Astrocyte of the spinal cord (primary cell): ENCODE measurements around the gene MPDU1.

Experiments
- DNase-seq: peaks from one replicate; pipeline ENCODE4 v3.0.0; 2011; ENCODE audit warnings: low read depth, low spot score
- H3K4me3 ChIP-seq: 2 replicates; pipeline ENCODE4 v1.5.1; 2011; ENCODE audit warnings: low read depth, mild to moderate bottlenecking, low read length, moderate library complexity
- in situ Hi-C: cut with HindIII; loops from 2 replicates; pipeline ENCODE4 v1.10.0; 2017; ENCODE audit warnings: low sequenced_read_pairs
- TF ChIP-seq, protein P1 (sequence below): IDR thresholded peaks from 2 replicates; pipeline ENCODE4 v1.5.1; 2012; ENCODE audit warnings: low read depth, mild to moderate bottlenecking, low read length, inconsistent platforms

Gene MPDU1

GRCh38 chr17:7549401-7550055 lies 34.1 kb upstream of the MPDU1 start:
- in situ Hi-C loops = no loop called here
- DNase-seq = no peak
- H3K4me3 ChIP-seq = peak overlapping the region; percentile 57
- TF ChIP-seq, protein P1, sequence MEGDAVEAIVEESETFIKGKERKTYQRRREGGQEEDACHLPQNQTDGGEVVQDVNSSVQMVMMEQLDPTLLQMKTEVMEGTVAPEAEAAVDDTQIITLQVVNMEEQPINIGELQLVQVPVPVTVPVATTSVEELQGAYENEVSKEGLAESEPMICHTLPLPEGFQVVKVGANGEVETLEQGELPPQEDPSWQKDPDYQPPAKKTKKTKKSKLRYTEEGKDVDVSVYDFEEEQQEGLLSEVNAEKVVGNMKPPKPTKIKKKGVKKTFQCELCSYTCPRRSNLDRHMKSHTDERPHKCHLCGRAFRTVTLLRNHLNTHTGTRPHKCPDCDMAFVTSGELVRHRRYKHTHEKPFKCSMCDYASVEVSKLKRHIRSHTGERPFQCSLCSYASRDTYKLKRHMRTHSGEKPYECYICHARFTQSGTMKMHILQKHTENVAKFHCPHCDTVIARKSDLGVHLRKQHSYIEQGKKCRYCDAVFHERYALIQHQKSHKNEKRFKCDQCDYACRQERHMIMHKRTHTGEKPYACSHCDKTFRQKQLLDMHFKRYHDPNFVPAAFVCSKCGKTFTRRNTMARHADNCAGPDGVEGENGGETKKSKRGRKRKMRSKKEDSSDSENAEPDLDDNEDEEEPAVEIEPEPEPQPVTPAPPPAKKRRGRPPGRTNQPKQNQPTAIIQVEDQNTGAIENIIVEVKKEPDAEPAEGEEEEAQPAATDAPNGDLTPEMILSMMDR = no peak

GRCh38 chr17:7550344-7550743 lies 33.3 kb upstream of the MPDU1 start:
- DNase-seq = no peak
- in situ Hi-C loops = no loop called here
- TF ChIP-seq, protein P1 = no peak
- no peak overlapping the region for H3K4me3 ChIP-seq

- H3K4me3 ChIP-seq = no peak overlapping the region
- TF ChIP-seq, protein P1 = no peak
- in situ Hi-C loops = no loop called here
- no peak for DNase-seq
These were observed 32.3 kb upstream of the MPDU1 start for GRCh38 chr17:7551396-7551795.

GRCh38 chr17:7552621-7553051 lies 31.0 kb upstream of the MPDU1 start:
- in situ Hi-C loops = no loop called here
- no peak overlapping the region for H3K4me3 ChIP-seq
- no peak for DNase-seq
- TF ChIP-seq, protein P1 = no peak

DNA sequence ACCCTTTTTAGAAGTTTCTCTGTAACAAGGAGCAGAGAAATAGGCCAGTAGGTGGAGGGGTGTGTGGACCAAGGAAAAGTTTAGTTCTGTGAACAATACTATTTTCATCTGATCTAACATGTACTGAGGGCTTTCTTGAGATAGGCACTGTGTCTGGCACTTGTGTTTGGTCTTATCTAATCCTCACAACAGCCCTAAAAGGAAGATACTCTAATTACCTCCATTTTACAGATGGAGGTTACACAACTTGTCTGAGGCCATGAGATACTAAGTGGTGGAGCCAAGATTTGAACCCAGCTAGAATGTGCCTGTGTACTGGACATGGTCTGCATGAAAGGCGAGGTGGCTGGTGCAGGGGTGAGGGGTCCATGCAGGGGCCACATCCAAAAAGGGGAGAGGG lies 30.3 kb upstream of the MPDU1 start:
- TF ChIP-seq, protein P1 = no peak
- in situ Hi-C loops = no loop called here
- H3K4me3 ChIP-seq = no peak overlapping the region
- no peak for DNase-seq

GRCh38 chr17:7555320-7555948 lies 28.2 kb upstream of the MPDU1 start:
- in situ Hi-C loops = no loop called here
- TF ChIP-seq, protein P1 = peak; percentile 22
- no peak for DNase-seq
- no peak overlapping the region for H3K4me3 ChIP-seq
